Stimulated activated CD4-positive, alpha-beta T cell treated with anti-CD3 and anti-CD28 coated beads, Interleukin-15, amount 100 ng/mL, for 24 hours (primary cell): Measurements from ENCODE around the gene DNAI1.
A peak's percentile ranks its signal among the peaks of the same experiment; 100 is the strongest.
"Not testable (repeated sequence)": the region's sequence is repeated elsewhere in the genome, so short reads cannot be mapped to it uniquely, and the experiment has no call there.

Source experiments
- DNase-seq: peaks from one replicate; pipeline ENCODE4 v3.0.0-alpha.2; 2020

DNAI1 gene

GRCh38 chr9:34514816-34515215 lies 56.2 kb downstream of the DNAI1 start:
- DNase-seq, result no peak

DNA sequence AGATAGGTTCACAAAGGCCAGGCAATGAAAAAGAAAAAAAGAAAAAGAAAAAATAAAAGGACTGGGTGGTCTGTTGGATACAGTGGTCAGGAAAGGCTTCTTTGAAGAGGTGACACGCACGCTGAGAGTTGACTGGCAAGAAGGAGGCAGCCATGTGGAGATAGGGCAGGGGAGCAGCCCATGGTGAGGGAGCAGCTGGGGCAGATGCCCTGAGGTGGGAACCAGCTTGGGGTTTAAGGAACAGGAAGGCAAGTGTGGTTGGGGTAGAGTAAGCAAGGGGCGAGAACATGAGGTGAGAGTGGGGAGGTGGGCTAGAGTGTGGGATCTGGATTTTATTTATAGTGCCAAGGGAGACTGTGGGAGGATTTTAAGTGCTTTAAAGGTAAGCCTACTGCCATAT lies 57.4 kb downstream of the DNAI1 start:
- no peak for DNase-seq

DNA sequence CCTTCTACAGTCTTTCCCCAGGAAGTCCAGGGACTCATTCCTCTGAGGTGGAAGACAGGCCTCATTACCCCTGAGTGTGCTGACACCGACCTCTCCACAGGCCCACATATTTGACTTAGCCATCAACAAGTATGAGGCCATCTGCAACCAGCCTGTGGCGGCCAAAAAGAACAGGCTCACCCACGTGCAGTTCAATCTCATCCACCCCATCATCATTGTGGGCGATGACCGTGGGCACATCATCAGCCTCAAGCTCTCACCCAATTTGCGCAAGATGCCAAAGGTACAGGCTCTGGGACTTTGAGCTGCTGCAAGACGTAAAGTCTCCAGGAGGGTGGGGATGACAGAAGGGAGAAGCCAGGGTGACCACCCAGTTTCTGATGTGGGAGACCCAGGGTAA lies 58.6 kb downstream of the DNAI1 start:
- no peak for DNase-seq

DNA sequence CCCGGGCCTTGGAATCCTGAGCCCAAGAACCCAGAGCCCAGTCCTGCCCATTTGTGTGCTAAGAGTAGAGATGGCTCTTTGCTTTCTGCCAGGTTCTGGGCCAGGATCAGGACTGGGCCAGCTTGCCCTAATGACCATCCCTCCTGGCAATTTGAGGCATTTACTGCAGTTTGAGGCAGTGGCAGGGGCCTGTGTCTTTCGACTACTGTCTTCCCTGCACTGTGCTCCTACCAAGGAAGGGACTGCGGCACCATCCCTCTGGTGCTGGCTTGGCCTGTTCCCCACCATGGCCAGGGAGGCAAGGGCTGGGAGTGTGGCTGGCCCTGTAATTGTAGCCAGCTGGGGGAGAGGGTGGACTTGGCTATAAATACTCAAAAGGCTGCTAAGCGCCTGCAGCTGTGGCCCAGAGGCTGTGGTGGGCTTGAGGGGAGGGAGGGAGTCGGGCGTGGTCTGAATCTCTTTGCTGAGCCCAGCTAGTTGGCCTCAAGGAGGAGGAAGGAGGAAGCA lies 59.6 kb downstream of the DNAI1 start:
- DNase-seq, result no peak

- no peak for DNase-seq
These were observed 60.3 kb downstream of the DNAI1 start for GRCh38 chr9:34518896-34519295.

DNA sequence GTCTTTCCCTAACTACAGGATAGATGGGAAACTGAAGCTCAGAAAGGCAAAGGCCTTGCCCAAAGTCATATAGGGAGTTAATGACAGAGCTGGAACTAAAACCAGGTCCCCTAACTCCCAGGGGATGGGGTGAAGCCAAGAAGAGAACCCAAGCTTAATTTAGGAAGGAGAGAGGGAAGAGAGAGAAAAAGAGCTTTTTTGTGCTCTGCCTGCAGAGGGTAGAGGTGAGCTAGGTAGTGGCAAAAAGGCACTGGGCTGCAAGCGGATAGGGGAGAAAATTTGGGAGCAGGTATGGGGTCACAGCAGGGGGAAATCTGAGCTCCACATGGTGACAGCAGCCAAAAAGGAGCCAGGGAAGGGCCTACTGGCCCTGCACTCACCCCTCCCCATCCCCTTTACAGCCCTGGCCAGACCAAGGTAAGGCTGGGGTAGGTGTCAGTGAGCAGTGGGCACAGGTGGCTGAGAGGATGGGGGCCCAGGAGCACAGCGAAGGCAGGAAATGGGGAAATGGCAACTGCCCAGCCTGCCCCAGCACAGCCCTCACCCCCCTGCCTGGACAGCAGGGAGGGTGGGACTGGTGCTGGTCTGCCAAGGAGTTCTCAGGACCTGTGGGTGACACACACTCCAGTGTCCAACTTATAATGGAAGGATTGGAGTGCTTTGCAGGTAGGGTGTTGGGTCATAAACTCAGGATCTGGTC lies 60.9 kb downstream of the DNAI1 start:
- DNase-seq, result no peak

DNA sequence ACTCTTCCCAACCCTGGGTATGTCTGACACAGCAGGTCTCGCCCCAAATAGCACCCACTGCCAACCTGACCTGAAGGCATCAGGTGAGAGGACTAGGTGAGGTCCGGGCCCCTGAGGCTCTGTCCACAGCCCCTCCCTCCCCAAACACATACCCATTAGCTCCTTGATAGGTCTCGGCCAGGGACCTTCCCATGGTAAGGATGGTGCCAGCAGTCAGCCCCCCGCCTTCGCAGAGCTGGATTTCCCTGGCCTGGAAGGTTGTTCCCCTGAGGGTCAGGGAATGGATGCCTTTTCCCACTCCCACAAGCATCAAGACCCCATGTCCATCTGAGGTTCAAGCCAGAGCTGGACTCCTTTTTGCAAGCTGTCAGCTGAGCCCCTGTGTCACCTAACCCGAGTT lies 61.5 kb downstream of the DNAI1 start:
- DNase-seq, result no peak

DNA sequence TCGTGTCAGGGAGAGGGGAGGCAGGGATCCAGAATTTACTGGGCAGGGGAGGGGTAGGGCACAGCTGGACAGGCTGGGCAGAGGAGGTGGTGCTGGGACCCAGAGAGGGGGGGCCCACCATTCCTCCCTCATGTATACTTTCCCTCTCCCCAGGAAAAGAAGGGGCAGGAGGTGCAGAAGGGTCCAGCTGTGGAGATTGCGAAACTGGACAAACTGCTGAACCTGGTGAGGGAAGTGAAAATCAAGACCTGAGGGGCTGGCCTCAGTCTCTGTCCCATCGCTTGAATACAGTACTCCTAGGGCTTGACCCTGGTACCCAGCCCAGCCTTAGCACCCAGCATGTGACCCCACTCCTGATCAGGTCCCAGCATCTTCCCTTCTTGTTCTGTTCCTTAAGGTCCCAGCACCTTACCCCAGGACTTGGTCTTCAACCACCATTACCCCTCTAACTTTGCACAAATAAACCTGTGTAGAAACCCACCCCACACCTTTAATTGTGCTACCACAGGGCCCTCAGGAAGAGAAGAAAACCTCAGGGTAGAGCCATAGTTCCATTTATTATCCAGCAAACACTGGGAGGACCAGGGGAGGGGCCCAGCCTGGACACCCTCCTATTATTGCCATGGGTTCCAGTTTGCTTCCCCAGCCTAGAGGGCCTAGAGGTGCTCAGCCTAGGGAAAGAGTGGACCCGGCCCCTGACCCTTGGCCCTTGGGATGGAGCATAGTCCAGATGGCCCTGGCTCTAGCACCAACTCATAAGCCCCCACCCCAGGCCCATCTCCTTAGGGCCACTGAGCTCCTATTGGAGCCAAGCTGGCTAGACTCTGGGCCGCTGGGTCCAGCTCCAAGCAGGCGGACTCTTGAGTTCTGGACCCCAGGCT lies 62.1 kb downstream of the DNAI1 start:
- DNase-seq, result no peak

GRCh38 chr9:34521406-34522045 lies 62.9 kb downstream of the DNAI1 start:
- no peak for DNase-seq

- DNase-seq, result no peak
These were observed 63.7 kb downstream of the DNAI1 start for GRCh38 chr9:34522091-34522887.

DNA sequence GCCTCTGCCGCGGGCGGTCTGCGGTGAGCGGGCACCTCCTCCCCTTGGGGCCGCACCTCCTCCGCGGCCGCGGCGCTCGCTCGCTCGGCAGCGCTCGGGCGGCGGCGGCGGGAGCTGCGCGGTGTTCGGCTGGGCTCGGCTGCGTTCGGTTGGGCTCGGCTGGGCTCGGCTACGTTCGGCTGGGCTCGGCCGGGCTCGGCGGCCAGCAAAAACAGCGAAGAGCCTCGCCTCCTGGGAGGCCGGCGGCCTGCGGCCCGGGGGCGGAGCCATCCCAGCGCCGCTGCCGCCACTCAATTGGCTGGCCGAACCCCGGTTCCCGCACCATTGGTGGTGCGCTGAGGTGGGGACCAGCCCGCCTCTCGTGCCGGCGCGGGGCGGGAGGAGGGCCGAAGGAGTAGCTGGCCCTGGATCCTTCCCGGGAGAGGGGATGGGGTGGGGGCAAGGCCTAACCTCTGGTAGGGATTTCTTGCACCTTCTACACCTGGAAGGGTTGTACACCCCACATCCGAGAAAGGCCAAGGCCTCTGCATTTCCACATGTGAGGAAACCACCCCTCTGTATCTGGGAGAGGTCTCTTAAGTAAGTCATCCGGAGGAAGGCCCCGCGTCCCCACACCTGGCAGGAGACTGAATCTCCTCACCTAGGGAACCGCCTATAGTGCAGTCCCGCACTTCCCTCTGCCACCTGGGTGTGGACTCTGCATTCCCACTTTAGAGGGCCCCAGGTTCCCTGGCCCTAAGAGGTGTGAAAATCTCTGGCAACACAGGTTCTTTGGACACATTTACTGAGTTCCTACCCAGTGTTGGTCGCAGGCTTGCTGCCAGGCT lies 64.6 kb downstream of the DNAI1 start, which contains the start of gene ENHO:
TSS of gene ENHO (minus strand) at position 20 of the 827 bp plus-strand sequence. CDS start 1,295 bp downstream, outside the sequence.
- peak; percentile 91 for DNase-seq

DNA sequence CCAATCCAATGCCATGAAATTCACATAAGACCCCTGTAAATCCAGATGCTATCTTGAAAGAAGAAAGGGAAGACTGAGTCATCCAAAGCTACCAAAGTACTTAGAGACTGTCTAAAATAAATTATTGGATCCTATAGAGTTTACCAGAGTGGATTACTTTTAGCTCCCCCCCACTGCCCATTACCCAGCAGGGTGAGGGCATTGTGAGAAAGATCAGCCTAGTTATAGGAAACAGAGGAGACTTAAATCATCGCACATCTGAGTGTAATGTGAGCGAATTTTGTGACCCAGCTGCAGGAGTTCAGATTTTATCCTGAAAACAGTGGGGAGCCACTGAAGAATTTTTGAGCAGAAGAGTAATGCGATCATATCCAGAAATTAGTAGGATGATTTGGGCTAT lies 65.7 kb downstream of the DNAI1 start:
- no peak for DNase-seq

DNA sequence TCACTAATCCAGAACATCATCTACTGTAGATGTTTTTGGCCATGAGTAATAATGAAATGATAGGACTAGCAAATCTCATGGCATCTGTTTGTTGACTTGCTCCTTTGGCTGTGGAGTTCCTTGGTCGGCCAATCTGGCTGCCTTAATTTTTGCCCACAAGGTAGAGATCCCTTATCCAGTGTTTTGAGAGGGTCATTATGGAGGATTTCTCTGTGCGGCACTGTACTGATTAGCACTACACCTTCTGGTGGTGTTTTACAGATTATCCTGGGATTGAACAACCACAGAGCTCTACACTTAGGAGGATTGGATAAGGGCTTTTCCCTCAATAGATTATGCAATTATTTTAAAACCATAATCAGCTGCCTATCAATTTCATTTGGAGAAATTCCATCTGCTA lies 67.4 kb downstream of the DNAI1 start:
- no peak for DNase-seq

- DNase-seq, result not testable (repeated sequence)
These were observed 73.4 kb downstream of the DNAI1 start for GRCh38 chr9:34532041-34532440.

DNA sequence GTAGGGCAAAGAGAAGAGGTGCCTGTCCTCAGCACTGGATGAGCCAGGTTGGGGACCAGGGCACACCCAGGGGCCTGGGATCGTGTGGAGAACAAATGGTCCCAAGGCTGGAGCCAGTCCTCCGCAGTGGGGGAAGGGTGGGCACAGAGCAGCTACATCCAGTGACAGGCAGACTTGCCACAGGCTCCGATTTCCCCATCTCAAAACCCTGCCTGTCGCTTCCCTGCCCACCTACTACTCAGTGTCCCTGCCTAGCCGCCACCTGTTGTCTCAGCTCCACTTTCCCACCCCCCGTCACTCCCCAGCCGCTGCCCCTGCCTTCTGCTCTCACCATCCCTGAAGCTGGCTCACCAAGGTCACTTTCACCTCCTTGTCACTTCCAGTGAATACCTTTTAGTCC lies 78.1 kb downstream of the DNAI1 start:
- no peak for DNase-seq

GRCh38 chr9:34540827-34541226 lies 82.2 kb downstream of the DNAI1 start:
- no peak for DNase-seq

DNA sequence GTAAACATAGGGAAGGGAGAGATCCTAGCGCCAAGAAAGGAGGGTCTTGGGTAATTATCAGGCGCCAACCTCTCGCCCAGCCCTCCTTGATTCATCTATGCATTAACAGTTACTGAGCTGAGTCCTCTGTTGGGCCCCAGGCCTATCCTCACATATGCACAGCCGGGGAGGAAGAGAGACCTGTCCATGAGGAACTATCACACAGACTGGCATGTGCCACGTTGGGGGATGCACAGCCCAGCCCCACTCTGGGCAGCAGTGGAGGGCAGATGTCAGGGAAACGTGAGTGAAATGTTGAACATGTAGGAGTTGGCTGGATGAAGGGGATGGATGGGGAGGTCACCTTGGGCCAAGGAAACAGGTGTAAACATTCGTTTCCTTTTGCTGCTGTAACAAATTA lies 82.9 kb downstream of the DNAI1 start:
- no peak for DNase-seq

DNA sequence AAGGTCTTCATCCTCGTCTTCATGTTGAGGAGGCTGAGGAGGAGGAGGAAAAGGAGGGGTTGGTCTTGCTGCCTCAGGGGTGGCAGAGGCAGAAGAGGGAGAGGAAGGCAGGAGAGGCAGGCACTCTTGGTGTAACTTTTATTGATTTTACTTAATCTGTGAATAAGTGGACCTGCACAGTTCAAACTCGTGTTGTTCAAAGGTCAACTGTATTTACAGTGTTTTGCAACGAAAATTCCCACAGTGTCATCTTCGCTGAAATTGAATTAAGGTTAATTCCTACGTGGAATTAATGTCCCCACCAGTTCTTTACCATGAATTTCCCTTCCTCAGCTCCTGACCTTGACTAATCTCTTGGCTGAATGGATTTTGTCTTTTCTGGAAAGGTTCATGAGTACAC lies 85.4 kb downstream of the DNAI1 start:
- DNase-seq, result no peak

DNA sequence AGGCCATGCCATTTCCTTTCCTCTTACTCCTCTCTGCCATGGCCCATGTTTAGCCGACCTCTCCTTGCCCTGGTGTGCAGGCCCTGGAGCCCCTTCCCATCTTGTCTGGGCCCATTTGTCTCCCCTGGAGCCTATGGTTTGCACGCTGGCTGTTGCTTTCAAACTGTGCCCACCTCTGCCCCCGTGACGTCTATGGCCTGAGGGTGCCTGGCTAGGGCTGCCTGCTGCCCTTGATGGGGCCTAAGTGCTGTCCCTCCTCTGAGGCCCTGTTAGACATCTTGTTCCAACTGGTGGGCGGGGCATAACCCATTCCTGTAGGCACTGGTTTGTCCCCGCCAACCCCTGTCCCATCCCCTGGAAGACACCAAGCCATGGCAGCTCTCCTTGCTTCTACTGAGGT lies 86.9 kb downstream of the DNAI1 start:
- no peak for DNase-seq

DNA sequence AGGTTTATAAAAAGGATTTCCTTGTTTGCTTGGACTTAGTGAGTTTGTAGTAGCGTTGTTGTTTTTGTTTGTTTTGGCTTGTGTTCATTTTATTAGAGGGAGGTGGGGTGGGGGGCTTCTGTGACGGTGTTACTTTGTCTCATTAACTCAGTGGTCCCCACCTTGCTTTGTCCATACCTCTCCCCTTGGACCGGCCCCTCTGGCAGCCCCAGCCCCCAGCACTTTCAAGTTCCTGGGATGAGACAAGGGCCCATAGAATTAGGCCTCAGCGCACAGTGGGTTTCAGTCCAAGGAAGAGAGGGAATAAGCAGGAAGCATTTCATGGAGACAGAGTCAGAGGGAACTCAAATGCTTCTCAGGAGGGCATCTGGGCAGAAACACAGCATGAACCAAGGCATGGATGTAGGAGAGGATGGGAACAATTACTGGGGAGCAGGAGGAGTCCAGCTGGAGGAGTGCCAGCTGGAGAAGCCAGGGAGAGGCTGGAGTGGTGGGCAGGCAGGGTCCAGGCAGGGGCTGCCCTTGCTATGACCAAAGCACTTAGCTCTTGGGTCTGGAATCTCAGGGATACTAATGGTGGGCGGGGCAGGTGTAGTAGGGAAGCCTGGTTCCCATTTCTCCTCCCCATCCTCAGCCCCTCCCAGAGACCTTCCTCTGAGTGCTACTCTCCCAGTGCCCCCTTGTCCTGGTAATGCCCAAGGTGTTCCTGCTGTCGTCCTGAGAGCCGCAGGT lies 87.7 kb downstream of the DNAI1 start:
- DNase-seq, result no peak
